ENCODE results near the gene DEFB125.

Gene DEFB125

GRCh38 chr20:64766-65322 lies 22.6 kb upstream of the DEFB125 start:
- no peak for DNase-seq
- Histone ChIP-seq H3K27me3 (replicated peaks; ENCODE audit: insufficient read depth, low read length) (no peaks in the 10 kb centered on the region), H3K9me2 (replicated peaks; ENCODE audit: insufficient read depth, low read length) (no peaks in the 10 kb centered on the region), H3K4me1 (ENCODE audit: low read length) (no peaks in the 10 kb centered on the region), H3K9me3 (replicated peaks; ENCODE audit: insufficient read depth, low read length) (no peaks in the 10 kb centered on the region), H3K9ac (ENCODE audit: low read length) (no peak overlapping the region), H3F3A (ENCODE audit: insufficient read depth, low read length) (no peaks in the 10 kb centered on the region), H3K27ac (ENCODE audit: low read length) (no peak overlapping the region), H4K20me1 (ENCODE audit: insufficient read depth, low read length) (no peaks in the 10 kb centered on the region), H3K36me3 (replicated peaks; ENCODE audit: insufficient read depth, low read length) (no peaks in the 10 kb centered on the region), H2AFZ (ENCODE audit: low read length) (no peak overlapping the region), H3K4me2 (ENCODE audit: low read depth, low read length) (no peak overlapping the region), H3K79me2 (ENCODE audit: low read length) (no peaks in the 10 kb centered on the region), H3K4me3 (ENCODE audit: low read length) (no peak overlapping the region)
- TF ChIP-seq CTCF (IDR thresholded peaks at IDR 0.05; ENCODE audit: low read length) (no peak), EZH2 (optimal IDR thresholded peaks at IDR 0.05; ENCODE audit: low read depth, low read length) (no peak), EZH2phosphoT487 (IDR thresholded peaks at IDR 0.05; ENCODE audit: low read length) (no peak)

GRCh38 chr20:77231-77630 lies 10.2 kb upstream of the DEFB125 start:
- TF ChIP-seq EZH2 (optimal IDR thresholded peaks at IDR 0.05; ENCODE audit: low read depth, low read length), result no peak
- no peak for TF ChIP-seq EZH2phosphoT487 (IDR thresholded peaks at IDR 0.05; ENCODE audit: low read length)
- no peak for TF ChIP-seq CTCF (IDR thresholded peaks at IDR 0.05; ENCODE audit: low read length)
- Histone ChIP-seq H3F3A (ENCODE audit: insufficient read depth, low read length) (no peaks in the 10 kb centered on the region), H3K9me2 (replicated peaks; ENCODE audit: insufficient read depth, low read length) (no peaks in the 10 kb centered on the region), H3K27me3 (replicated peaks; ENCODE audit: insufficient read depth, low read length) (no peaks in the 10 kb centered on the region), H2AFZ (ENCODE audit: low read length) (no peak overlapping the region), H3K4me3 (ENCODE audit: low read length) (no peak overlapping the region), H3K27ac (ENCODE audit: low read length) (no peak overlapping the region), H4K20me1 (ENCODE audit: insufficient read depth, low read length) (no peaks in the 10 kb centered on the region), H3K9ac (ENCODE audit: low read length) (no peak overlapping the region), H3K9me3 (replicated peaks; ENCODE audit: insufficient read depth, low read length) (no peaks in the 10 kb centered on the region), H3K79me2 (ENCODE audit: low read length) (no peaks in the 10 kb centered on the region), H3K4me1 (ENCODE audit: low read length) (no peaks in the 10 kb centered on the region), H3K36me3 (replicated peaks; ENCODE audit: insufficient read depth, low read length) (no peaks in the 10 kb centered on the region), H3K4me2 (ENCODE audit: low read depth, low read length) (no peak overlapping the region)
- no peak for DNase-seq

DNA sequence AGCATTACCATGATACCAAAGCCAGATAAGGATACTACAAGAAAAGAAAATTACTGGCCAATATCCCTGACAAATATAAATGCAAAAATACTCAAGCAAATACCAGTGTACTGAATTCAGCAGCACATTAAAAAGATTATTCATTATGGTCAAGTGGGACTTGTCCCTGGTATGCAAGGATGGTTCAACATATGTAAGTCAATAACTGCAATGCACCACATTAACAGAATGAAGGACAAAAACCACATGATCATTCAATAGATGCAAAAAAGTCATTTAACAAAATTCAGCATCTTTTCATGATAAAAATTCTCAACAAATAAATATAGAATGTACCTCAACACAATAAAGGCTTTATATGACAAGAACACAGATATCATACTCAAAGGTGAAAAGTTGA lies 9.1 kb upstream of the DEFB125 start:
- no peaks in the 10 kb centered on the region for H3K27me3 ChIP-seq (replicated peaks; ENCODE audit: insufficient read depth, low read length)
- no peak overlapping the region for H3K4me3 ChIP-seq (ENCODE audit: low read length)
- no peak for TF ChIP-seq CTCF (IDR thresholded peaks at IDR 0.05; ENCODE audit: low read length)
- TF ChIP-seq EZH2phosphoT487 (IDR thresholded peaks at IDR 0.05; ENCODE audit: low read length), result no peak
- no peak for TF ChIP-seq EZH2 (optimal IDR thresholded peaks at IDR 0.05; ENCODE audit: low read depth, low read length)
- no peak overlapping the region for H3K27ac ChIP-seq (ENCODE audit: low read length)
- H3K9me3 ChIP-seq (replicated peaks; ENCODE audit: insufficient read depth, low read length), result no peaks in the 10 kb centered on the region
- H3K9ac ChIP-seq (ENCODE audit: low read length), result no peak overlapping the region
- H3K4me1 ChIP-seq (ENCODE audit: low read length), result no peaks in the 10 kb centered on the region
- H3K9me2 ChIP-seq (replicated peaks; ENCODE audit: insufficient read depth, low read length), result no peaks in the 10 kb centered on the region
- no peaks in the 10 kb centered on the region for H4K20me1 ChIP-seq (ENCODE audit: insufficient read depth, low read length)
- no peak overlapping the region for H3K4me2 ChIP-seq (ENCODE audit: low read depth, low read length)
- DNase-seq, result no peak
- H2AFZ ChIP-seq (ENCODE audit: low read length), result no peak overlapping the region
- no peaks in the 10 kb centered on the region for H3F3A ChIP-seq (ENCODE audit: insufficient read depth, low read length)
- H3K36me3 ChIP-seq (replicated peaks; ENCODE audit: insufficient read depth, low read length), result no peaks in the 10 kb centered on the region
- no peaks in the 10 kb centered on the region for H3K79me2 ChIP-seq (ENCODE audit: low read length)

Measured in MM.1S (cell line).